Measurements from ENCODE around the gene EIF4E. TPM values are rescaled to one million over a fixed set of nuclear protein-coding genes. Genes with fewer than 3 reads are reported as not detected.
"Not testable (repeated sequence)": the region's sequence is repeated elsewhere in the genome, so short reads cannot be mapped to it uniquely, and the experiment has no call there.

EIF4E gene
- total RNA-seq, 1 donor from 2014 or later, result 61.0 TPM

- TF ChIP-seq, protein P1, sequence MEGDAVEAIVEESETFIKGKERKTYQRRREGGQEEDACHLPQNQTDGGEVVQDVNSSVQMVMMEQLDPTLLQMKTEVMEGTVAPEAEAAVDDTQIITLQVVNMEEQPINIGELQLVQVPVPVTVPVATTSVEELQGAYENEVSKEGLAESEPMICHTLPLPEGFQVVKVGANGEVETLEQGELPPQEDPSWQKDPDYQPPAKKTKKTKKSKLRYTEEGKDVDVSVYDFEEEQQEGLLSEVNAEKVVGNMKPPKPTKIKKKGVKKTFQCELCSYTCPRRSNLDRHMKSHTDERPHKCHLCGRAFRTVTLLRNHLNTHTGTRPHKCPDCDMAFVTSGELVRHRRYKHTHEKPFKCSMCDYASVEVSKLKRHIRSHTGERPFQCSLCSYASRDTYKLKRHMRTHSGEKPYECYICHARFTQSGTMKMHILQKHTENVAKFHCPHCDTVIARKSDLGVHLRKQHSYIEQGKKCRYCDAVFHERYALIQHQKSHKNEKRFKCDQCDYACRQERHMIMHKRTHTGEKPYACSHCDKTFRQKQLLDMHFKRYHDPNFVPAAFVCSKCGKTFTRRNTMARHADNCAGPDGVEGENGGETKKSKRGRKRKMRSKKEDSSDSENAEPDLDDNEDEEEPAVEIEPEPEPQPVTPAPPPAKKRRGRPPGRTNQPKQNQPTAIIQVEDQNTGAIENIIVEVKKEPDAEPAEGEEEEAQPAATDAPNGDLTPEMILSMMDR (IDR thresholded peaks at IDR 0.05), result no peak
- intact Hi-C loops (cut with DNase I), result no loop called here
- H3K4me3 ChIP-seq, result no peak overlapping the region
- H3K4me1 ChIP-seq, result no peaks in the 10 kb centered on the region
- no peaks in the 10 kb centered on the region for H3K9me3 ChIP-seq
- ATAC-seq (no peak), DNase-seq (no peak)
- no peak overlapping the region for H3K27ac ChIP-seq
- H3K27me3 ChIP-seq (ENCODE audit: low read depth), result no peaks in the 10 kb centered on the region
- H3K36me3 ChIP-seq, result no peaks in the 10 kb centered on the region
Observed at GRCh38 chr4:98833384-98833783, 95.5 kb downstream of the EIF4E start.

GRCh38 chr4:98831036-98831435, 97.9 kb downstream of the EIF4E start:
- H3K4me1 ChIP-seq; H3K4me3 ChIP-seq; DNase-seq; H3K27ac ChIP-seq; H3K27me3 ChIP-seq (ENCODE audit: low read depth); ATAC-seq; H3K9me3 ChIP-seq; intact Hi-C loops (cut with DNase I); H3K36me3 ChIP-seq: not testable (repeated sequence)

Other genes starting within 250 kb of the EIF4E start
- 31.5 TPM for gene METAP1, start 66.6 kb upstream of the EIF4E start, total RNA-seq
- 150 TPM for gene ADH5, start 159.7 kb upstream of the EIF4E start, total RNA-seq
- gene ADH4, start 215.2 kb upstream of the EIF4E start, total RNA-seq, result 0.27 TPM